H1 (cell line): Measurements from ENCODE around the gene NUP210.

Experiments used
- ATF2 ChIP-seq: IDR thresholded peaks from 2 replicates; pipeline ENCODE4 v1.6.1; 2012; ENCODE audit warnings: low read length, inconsistent platforms
- CHD1 ChIP-seq: IDR thresholded peaks from 2 replicates; pipeline ENCODE4 v1.6.1; 2012; ENCODE audit warnings: low read depth, low read length, improper control_type of control experiment
- RFX5 ChIP-seq: IDR thresholded peaks from 2 replicates; pipeline ENCODE4 v1.6.1; 2011; ENCODE audit warnings: low read depth, low read length, improper control_type of control experiment, borderline replicate concordance
- TAF1 ChIP-seq: IDR thresholded peaks from 2 replicates; pipeline ENCODE4 v1.6.1; 2011; ENCODE audit warnings: mild to moderate bottlenecking, low read depth, low read length
- TF ChIP-seq, protein P1 (sequence below), 3 experiments: IDR thresholded peaks; 1 replicate in 2 of 3; 2 replicates in 1 of 3; pipeline versions ENCODE4 v1.5.1 to v1.6.1; 2011; ENCODE audit warnings: low read length in 3 of 3, mild to moderate bottlenecking in 3 of 3, inconsistent platforms in 2 of 3, low read depth in 1 of 3, moderate library complexity in 1 of 3; ENCODE audit not compliant: insufficient read depth in 1 of 3; ENCODE audit errors: control extremely low read depth in 1 of 3

DNA sequence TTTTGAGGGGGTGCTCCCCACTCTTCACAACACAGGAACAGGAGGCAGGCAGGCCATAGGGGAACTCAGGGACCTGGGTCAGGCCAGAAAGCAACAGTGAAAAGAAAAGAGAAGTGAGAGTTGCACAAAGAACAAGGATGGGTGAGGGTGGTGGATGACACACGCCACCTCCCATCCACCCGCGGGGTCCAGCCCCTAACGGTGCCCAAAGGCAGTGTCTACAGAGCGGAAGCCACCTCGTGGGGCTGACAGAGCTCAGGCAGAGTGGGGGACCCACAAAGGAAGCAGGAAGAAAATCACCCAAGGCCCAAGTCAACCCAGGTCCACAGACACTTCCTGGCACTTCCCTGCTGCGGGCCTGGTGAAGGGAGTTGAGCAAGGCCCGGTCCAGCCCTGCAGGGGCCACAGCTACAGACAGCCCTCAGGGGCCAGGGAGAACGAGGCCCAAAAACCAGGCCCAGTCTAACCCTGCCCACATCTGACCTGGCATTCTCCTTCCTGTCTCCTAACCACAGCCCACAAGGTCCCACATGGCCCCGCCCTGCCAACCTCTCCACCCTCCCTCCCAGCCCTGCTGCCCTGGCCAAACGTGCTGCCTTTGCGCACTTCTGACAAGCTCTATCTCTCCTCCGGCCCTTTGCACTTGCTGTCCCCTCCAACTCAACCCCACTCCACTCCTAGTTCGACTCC is 5.9 kb downstream of the NUP210 start:
- TF ChIP-seq ATF2 = no peak
- no peak for TF ChIP-seq CHD1
- TF ChIP-seq, protein P1, sequence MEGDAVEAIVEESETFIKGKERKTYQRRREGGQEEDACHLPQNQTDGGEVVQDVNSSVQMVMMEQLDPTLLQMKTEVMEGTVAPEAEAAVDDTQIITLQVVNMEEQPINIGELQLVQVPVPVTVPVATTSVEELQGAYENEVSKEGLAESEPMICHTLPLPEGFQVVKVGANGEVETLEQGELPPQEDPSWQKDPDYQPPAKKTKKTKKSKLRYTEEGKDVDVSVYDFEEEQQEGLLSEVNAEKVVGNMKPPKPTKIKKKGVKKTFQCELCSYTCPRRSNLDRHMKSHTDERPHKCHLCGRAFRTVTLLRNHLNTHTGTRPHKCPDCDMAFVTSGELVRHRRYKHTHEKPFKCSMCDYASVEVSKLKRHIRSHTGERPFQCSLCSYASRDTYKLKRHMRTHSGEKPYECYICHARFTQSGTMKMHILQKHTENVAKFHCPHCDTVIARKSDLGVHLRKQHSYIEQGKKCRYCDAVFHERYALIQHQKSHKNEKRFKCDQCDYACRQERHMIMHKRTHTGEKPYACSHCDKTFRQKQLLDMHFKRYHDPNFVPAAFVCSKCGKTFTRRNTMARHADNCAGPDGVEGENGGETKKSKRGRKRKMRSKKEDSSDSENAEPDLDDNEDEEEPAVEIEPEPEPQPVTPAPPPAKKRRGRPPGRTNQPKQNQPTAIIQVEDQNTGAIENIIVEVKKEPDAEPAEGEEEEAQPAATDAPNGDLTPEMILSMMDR (IDR thresholded peaks at IDR 0.05; ENCODE audit: control extremely low read depth in 1 of 3, insufficient read depth in 1 of 3, low read depth in 1 of 3, low read length in 3 of 3) = no peak
- TF ChIP-seq RFX5 = no peak
- no peak for TF ChIP-seq TAF1
